H1 (cell line): Measurements from ENCODE around the gene OGFR. TPM values are rescaled to one million over a fixed set of nuclear protein-coding genes. Genes with fewer than 3 reads are reported as not detected.

Experiments
- JUN ChIP-seq: IDR thresholded peaks from 2 replicates; pipeline ENCODE4 v1.6.1; 2011; ENCODE audit warnings: low read depth, mild to moderate bottlenecking, improper control_type of control experiment, low read length
- JUND ChIP-seq: IDR thresholded peaks from 2 replicates; pipeline ENCODE4 v1.6.1; 2011; ENCODE audit warnings: mild to moderate bottlenecking, improper control_type of control experiment, low read length
- KDM1A ChIP-seq: fragments of 200-600, 300-600 bp; sonication (generic); IDR thresholded peaks from 2 replicates; pipeline ENCODE4 v1.7.1; 2016; ENCODE audit warnings: mild to moderate bottlenecking, low read length, borderline replicate concordance
- TCF12 ChIP-seq: IDR thresholded peaks from 2 replicates; pipeline ENCODE4 v1.6.1; 2011; ENCODE audit warnings: low read depth, mild to moderate bottlenecking, low read length
- ZNF274 ChIP-seq: IDR thresholded peaks from 2 replicates; pipeline ENCODE4 v1.7.0; 2012; ENCODE audit warnings: low read length, borderline replicate concordance; ENCODE audit errors: extremely low read depth
- polyA plus RNA-seq, 7 experiments: library from polyadenylated mRNA; depleted of rRNA in 3 of 7; stranded (reverse) in 5 of 7; unstranded in 2 of 7; fragments of >200 nt in 5 of 7; fragments of 200-250 nt in 2 of 7; gene quantifications; 1 replicate in 5 of 7; 2 replicates in 1 of 7; 4 replicates in 1 of 7; pipeline versions ENCODE4 v1.2.1 to v1.2.3, GENCODE V29; 2011 to 2013; ENCODE audit warnings: missing spikeins in 2 of 7, mixed read lengths in 2 of 7
- total RNA-seq: library from RNA; stranded (reverse); fragmentation: NEBNext Ultra II Directional; extraction: Animal tissue kit (Norgen Biotek cat#: 25700); gene quantifications from 2 replicates; pipeline ENCODE4 v1.2.1, GENCODE V29; 2021

OGFR gene
- total and polyA plus RNA-seq, 2 of the 8 experiments (the other 6 are each of a cell fraction or from before 2014, with no cell fraction given) = 13.9 to 25.1 TPM

DNA sequence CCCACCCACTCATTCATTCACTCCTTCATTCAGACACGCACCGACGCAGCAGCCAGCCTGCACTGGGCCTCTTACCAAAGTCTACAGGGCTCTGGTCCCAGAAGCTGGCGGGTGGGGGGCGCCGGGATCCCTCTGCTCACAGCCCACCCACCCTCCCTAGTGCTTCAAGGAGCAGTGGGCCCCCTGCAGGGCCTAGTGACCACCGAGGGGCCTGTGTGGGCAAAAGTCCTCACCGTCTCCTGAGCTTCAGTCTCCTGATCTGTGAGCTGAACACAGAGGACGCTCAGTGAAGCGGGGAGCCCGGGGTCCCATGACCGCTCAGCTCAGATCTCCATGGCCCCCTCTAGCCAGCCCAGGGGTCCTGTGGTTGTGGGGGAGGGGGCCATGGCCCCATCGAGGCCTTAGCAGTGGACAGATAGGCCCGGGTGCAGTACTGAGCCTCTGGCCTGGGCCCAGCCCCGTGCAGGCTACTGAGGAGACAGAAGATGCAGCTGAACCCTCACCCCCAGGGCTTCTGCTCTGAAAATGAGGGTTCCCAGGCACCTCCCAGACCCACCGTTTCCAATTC is 41.8 kb upstream of the OGFR start (continued):
- TF ChIP-seq JUND (no peak), KDM1A (no peak), JUN (no peak), ZNF274 (no peak), TCF12 (no peak)
